Fibroblast of skin of left quadriceps (primary cell): ENCODE data around the gene SLCO4A1.

Experiments
- DNase-seq, 2 experiments: peaks; one replicate each; pipeline ENCODE4 v3.0.0-alpha.2; 2013; ENCODE audit warnings: low read depth in 2 of 2

SLCO4A1 gene

DNA sequence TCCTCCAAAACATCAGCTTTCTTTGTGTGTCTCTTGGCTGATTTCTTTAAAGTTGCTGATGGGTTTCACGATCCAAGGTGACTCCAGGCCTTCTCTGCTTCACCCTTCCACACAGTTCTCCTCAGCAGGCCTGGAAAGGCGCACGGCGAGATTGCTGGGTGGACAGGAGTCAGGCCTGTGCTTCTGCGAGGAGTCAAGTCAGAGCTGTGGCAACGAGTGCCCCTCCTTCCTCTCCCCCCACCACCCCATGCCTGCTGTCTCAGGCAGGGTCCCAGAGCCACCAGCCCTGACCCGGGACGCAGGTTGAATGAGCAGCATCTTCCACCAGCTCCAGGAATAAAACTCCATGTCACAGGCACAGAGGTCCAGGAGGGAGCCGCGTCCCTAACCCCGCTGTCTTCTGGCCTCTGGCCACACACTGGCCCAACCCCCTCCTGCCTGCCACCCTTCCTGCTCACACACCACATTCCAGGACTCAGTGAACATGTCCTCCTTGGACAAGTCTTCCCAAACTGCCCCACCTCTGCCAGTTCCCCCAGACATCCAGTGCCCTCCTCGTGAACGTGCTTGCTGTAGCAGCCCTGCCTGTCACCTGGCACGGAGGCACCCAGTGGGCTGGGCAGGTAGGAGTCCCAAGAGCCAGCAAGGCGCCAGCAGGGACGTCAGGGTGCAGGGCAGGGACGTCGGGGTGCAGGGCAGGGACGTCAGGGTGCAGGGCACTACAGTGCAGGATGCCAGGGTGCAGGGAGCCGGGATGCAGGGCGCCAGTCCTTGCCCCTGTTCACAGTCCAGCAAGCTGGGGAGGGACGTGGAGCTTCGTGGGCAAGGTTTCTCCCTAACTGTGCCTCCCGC is 59.1 kb downstream of the SLCO4A1 start:
- DNase-seq, result no peak

DNA sequence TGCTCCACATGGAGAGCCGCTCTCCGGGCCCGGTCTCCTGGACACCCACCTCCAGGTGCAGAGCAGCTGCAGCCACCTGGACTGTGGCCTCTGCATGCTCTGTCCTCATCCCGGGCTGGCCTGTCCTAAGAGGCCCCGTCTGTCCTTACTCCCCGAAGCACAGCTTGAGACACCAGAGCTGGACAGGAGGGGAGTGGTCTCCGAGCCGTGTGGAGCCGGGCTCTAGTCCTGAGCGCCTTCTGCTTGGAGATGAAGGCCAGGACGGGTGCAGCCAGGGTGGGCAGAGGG is 59.7 kb downstream of the SLCO4A1 start:
- no peak for DNase-seq

DNA sequence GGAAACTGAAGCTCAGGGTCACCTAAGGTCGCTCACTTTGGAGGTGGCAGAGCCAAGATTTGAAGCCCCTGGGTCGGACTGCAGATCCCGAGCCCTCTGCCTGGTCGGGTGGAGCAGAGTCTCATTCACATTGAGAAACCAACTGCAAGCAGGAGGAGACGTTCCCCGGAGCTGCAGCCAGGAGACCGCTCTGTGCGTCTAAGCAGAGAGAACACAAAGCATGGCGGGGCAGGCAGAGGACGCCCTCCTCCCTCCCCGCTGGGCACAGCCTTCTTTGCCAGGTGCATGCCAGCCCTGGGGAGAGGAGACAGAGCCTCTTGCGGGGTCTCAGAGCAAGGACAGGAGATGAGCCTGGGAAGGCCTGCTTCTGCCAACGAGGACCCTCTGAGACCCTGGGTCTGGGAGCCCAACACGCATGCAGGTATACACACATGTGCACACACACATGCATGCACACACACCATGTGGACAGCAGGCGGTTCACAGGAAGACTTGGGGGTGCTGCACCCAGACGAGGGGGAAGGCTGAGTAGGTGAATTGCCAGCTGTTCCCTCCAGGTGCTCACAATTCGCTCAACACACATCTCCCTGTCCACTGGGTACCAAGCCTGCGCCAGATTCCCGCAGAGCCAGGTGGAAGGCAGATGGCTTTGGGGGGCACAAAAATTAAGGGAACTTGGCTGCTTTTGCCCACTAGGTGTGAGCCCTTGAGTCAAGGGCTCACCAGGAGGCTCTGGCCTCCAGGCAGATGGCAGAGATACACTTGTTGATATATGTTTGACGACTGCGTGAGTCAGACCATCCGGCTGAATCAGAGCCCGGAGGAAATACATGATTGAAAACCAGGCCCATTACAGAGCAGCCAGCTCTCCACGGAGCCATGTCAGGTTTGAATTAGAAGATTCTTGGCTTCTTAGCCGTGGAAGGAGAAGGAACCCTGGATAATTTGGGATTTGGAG is 60.9 kb downstream of the SLCO4A1 start:
- peak; percentile 63 to 67 for DNase-seq

DNA sequence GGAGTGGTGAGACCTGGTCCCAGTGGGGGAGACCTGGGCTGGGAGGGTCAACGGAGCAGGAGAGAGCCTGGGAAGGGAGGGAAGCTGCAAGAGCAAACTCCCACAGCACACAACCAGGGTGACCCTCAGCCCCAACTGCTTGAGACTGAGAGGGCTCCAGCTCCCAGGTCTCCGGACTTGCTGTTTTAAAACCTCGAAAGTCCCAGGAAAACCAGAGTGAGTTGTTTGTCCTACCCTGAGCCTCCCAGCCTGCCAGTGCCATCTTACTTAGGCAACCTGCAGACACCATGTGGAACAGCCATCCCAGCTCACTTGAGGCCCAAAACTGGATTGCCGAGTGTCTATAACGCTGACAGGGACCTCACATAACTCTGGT is 61.5 kb downstream of the SLCO4A1 start:
- DNase-seq, result no peak

DNA sequence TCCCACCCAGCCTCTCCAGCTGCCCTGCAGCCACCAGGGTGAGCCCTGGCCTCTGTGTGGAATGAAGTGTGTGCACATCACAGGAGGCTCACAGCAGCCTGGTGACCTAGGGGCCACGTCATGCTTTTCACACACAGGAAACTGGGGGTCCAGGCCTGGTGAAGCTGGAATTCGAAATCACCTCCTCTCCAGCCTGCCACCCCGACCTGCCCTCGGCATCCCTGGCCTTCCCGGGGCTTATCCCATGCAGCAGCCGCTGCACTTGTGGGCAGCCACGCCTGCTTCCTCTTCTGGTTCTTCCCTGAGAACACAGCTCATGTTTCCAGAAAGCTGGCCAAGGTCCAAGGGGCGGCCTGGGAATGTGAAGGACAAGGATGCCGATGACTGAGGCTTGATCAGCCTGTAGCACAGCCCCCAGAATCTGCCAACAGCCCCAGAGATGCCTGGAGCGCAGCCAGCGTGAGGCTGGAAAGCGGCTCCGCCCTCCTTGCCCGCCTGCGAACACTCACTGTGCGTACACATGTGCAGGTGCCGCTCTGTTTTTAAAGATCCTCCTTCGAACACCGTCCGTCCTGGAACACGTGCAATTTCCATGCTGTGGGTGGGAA is 62.1 kb downstream of the SLCO4A1 start:
- peak; percentile 85 to 86 for DNase-seq

DNA sequence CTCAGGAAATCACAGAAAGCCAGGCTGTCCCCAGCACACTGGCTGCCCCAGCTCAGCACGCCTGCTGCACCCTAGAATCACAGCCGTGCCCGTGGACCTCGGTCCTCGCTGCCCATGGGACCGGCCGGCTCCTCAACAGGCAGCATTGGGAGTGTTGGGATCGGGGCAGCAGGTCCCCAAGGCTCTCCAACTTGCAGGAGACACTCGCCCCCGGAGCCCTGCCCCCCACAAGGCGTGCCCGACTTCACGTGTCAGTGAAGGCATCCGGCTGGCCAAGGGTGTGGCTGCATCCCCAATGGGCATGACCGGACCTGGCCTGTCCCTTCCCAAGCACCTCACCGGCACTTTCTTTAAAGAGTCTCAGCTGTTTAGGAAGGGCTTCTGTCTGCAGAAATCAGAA is 63.3 kb downstream of the SLCO4A1 start:
- no peak for DNase-seq

DNA sequence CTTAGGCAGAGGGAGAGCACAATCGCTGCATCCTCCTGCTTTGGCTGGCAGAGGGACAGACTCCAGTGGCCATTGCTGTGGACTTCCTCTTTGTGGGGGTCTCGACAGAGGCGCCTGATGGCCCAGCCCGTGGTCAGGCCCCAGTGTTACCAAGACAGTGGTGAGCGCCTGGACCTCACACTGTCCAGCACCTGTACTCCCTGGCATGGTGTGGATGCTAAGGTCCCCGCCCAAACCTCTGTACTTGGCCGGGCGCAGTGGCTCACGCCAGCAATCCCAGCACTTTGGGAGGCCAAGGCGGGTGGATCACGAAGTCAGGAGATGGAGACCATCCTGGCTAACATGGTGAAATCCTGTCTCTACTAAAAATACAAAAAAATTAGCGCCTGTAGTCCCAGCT is 64.0 kb downstream of the SLCO4A1 start:
- DNase-seq, result no peak

DNA sequence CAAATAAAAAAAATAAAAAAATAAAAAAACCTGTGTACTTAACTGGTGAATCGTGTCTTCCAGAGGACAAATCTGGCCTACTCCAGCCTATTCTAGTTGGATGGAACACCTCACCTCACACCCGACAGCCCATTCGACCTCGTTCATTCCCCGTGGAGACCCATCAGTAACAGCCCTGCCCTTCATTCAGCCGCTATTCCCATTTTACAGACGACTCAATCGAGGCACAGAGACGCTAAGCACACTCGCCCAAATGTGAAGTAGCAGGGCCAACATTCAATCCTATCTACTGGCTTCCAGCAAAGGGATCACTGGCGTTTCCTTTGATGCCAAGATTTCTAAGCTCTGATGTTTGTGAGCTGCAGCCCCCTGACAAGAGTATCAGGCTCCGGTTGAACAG is 64.6 kb downstream of the SLCO4A1 start:
- DNase-seq, result no peak

DNA sequence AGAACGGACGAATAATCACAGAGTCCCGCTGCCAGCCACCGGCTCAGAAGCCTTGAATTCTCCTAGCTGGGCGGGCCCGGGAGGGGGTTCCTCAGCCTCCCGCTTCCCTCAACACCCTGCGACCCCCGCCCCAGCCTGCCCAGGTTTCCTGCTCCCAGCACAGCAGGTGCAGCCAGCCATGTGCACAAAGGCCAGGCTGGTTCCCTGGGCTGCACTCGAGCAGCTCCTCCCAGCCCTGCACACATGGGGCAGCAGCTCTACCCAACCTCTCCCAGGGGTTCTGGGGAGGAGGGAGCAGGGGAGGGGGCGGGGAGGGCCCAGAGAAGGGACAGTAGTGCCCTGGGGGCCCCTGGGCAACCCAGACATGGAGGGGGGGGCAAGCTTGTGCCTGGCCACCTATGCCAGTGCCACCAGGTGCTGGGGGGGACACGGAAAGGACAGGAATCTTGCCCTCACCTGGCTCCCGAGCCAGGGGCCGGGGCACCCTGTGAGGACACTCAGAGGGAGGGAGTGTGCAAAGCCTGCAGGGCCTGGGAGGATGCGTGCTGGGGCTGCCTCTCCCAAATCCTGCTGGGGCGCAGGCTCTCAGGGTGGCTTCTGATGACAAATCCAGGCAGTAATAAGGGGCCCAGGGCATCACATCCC is 65.1 kb downstream of the SLCO4A1 start:
- no peak for DNase-seq

DNA sequence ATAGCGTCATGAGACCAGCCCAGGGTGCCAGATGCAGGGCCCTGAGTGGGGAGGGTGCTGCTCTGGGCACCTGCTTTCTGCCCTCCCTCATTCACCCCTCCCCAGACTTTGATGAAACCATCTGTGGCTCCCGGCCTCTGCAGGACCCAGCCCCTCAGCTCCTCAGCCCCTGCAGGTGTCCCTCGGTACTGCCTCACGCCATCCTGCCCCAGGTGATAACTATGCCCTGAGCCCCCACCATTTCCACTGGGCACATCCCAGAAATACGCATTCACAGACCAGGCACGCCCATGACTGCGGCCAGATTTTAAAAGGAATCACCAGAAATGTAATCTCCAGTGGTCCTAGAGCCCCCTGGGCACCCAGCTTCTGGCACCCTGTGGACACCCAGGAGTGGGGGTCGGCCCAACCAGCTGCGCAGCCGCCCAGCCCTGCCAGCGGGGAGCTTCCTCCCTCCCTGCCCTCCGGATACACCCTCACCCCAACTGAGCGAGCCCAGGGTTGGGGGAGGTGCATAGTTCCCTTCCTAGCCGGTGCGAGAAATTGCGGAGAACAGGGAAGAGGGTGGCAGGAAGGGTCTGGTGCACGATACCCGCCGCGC is 65.7 kb downstream of the SLCO4A1 start:
- DNase-seq, result no peak

DNA sequence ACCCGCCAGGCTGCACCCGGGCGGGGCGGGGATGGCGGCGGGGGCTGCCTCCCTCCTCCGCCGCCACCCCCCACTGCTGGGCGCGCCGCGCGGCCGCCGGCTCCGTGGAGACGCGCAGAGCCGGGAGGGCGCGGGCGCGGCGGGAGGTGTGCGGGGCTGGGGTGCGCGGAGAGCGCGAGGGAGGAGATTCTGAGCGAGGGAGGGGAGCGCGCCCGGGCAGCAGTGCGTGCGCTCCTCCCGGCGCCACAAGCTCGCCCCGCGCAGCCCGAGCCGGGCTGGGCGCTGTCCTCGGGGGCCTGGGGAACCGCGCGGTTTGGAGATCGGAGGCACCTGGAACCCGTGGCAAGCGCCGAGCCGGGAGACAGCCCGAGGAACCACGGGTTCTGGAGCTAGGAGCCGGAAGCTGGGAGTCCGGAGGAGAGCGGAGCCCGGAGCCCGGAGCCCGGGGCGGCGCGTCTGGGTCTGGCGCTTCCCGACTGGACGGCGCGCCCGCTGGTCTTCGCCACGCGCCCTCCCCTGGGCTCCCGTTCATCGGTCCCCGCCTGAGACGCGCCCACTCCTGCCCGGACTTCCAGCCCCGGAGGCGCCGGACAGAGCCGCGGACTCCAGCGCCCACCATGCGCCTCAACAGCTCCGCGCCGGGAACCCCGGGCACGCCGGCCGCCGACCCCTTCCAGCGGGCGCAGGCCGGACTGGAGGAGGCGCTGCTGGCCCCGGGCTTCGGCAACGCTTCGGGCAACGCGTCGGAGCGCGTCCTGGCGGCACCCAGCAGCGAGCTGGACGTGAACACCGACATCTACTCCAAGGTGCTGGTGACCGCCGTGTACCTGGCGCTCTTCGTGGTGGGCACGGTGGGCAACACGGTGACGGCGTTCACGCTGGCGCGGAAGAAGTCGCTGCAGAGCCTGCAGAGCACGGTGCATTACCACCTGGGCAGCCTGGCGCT is 66.6 kb downstream of the SLCO4A1 start, which contains the start of gene NTSR1:
Gene NTSR1, plus strand, starts transcription at position 246 of the 946 bp plus-strand sequence. Its CDS starts 372 bp downstream, at position 618.
- no peak for DNase-seq

DNA sequence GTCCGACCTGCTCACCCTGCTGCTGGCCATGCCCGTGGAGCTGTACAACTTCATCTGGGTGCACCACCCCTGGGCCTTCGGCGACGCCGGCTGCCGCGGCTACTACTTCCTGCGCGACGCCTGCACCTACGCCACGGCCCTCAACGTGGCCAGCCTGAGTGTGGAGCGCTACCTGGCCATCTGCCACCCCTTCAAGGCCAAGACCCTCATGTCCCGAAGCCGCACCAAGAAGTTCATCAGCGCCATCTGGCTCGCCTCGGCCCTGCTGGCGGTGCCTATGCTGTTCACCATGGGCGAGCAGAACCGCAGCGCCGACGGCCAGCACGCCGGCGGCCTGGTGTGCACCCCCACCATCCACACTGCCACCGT is 67.2 kb downstream of the SLCO4A1 start:
- no peak for DNase-seq

DNA sequence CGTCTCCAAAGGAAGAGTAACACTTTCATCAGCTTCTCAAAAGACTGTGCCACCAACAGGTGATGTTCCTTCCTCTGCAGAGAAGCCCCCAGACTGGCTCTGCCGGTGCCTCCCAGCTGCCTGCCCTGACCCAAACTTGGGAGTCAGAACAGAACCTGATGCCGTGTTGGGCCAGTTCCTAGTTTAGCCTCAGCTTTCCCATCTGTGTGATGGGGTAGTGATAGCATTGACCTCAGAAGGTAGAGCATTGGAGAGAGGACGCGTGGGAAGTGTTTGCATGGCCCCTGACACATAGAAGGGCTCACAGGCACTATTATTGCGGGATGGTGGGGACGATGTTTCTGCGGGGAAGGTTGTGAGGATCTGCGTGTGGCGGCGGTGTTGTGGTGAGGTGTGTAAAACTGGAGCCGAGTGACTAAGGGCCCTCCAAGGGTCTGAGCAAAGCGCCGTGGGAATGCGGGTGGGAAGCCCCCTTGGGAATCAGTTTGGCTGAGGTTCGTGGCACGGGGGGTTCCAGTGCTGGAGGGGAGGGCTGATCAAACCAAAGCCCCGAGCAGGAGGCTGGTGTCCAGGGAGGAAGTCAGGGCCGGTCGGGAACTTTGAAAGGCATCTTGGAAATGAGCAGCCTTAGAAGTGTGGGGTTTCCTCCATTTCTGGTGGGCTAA is 68.0 kb downstream of the SLCO4A1 start:
- no peak for DNase-seq

DNA sequence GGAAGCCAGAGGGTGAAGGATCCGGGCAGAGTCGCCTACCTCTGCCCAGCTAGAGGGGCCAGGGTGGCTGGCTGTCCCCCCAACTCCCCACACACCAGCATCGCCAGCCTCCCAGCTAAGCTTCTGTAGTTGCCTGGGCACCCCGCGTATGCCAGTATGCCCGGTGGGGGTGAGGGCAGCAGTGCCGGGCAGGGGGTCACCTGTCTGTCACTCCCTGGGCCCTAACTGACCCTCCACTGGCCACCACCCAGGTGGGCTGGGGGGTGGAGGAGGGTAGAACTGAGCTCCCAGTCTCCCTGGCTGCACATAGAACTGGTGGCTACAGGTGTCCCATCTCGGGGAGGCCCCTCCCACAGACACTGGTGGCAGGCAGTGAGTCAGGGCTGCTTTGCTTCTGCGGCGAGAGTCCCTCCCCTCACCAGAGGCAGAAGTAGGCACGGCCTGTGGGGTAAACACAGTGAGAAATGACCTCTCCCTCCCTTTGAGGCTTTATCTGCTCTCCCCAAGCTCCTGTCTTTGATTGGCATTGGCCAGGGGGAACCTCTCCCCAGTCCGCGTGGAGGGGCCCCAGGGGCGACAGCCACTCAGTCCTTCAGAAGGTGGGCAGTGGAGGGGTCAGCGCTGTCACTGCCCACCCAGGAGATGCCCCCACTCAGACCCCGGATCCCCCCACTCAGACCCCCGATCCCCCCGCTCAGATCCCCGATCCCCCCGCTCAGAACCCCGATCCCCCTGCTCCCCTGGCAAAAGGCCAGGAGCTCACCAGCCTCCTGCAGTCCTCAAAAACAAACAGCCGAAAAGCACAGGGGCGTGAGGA is 68.8 kb downstream of the SLCO4A1 start:
- DNase-seq, result no peak

DNA sequence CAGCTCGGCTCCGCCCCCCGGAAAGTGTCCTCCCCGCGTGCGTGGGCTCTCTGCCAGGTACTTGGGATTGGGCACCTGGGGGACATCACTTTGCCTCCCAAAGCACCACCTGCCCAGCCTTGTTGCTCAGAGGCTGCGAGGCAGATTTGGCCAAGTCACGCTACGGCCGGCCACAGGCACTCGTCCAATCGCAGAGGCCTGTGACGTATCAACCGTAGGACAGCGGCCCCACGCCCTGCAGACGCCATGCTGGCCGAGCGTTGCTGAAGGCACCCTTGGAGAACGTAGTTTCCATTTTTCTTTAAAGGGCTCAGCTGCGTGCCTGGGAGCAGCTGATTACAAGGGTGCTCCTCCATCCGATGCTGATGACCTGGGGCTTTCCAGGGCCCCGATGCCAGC is 69.4 kb downstream of the SLCO4A1 start:
- no peak for DNase-seq

DNA sequence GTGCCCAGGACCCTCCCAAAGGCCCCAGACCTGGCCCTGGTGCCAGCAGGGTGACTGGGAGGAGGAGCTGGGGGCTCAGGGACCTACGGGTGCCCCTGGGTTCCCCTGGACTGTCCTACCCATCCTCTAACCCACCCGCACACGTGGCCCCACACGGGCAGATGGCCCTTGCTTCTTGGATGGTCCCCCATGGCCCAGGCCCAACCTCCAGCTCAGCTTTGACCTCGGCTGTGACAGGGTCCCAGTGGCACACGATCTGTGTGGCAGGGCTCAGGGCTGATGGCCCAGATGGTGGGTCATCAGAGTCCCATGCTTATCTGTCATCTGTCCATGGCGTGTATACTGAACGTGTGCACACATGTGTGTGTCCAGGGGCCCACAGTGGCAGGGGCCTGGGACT is 70.3 kb downstream of the SLCO4A1 start:
- DNase-seq, result no peak

DNA sequence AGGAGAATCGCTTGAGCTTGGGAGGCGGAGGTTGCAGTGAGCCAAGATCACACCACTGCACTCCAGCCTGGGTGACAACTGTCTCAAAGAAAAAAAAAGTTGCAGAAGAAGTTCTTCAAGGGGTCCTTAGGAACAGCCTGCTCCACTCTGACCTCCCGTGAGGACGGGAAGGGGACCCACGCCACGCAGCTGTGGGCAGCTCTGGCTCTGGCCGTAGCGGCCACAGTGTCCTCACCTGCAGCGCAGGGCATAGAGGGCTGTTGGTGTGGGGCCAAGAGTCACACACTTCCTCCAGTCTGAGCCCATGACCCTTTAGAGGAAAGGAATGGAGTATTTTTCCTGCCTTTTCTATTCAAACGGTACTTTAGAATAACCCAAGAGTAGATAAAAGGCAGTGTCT is 71.7 kb downstream of the SLCO4A1 start:
- DNase-seq, result no peak

DNA sequence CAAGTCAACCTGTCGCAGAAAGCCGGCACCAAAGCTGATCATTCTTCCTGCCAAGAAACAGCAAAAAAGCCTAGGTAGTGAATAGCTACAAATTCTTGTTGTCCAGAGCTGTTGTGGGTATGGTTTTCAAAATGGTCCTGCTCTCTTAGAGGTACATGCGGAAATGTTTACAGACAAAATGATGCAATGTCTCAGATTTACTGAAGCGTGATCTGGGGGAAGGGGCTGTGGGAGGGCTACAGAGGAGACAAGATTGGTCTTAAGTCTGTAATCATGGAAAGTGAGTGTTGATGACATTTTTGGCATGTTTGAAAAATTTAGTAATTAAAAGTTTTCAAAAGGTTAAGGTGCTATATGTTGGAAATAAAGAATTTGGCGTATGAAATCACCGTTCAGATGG is 72.5 kb downstream of the SLCO4A1 start:
- no peak for DNase-seq

DNA sequence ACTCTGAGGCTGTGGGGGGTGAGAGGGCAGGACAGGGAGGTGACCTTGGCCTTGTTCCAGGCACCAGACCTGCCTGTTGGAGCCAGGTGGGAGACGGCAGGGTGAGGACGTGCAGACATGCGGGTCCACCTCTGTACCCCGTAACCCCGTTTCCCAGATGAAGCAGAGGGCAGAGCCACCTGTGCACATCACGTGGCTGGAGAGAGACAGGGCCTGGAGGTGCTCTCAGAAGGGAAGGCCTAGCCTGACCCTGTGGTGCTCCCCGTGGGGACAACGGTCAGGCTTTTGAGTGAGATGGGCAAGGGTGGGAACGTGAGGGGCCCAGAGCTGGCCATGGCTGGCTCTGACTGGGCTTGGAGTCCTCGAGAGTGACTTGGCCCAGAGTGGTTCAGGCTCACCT is 72.9 kb downstream of the SLCO4A1 start:
- DNase-seq, result no peak
